K562 (cell line): ENCODE results near the gene DNAJB7. TPM values are rescaled to one million over a fixed set of nuclear protein-coding genes. Genes with fewer than 3 reads are reported as not detected.

Experiments
- ATAC-seq: fragments of 200-7000 bp; cut with Tn5 transposase; 3 replicates; pipeline ENCODE4 v1.9.1; 2020; ENCODE audit warnings: moderate library complexity
- BruUV-seq: library from RNA; stranded (reverse); fragments of 400-500 nt; replicated peaks from 2 replicates; lab custom pipeline; 2021; lab: Mats Ljungman, UMichigan
- CTCF ChIA-PET: fragments of 300-600 bp; formaldehyde crosslinking; extraction: SDS; loops from one replicate; lab custom pipeline; 2021; ENCODE audit warnings: low intra/inter-chr PET ratio; lab: Yijun Ruan, JAX
- POLR2A ChIA-PET: fragments of 300-600, 350-650 bp; sonication (Branson Sonifier 250); formaldehyde crosslinking; extraction: SDS; loops from one replicate; lab custom pipeline; 2021; ENCODE audit warnings: antibody characterized with exemption, inconsistent platforms; lab: Yijun Ruan, JAX
- DNase-seq, 4 experiments: peaks; one replicate each; pipeline versions ENCODE4 v3.0.0 to v3.0.0-alpha.2; 2011 to 2018; ENCODE audit warnings: low spot score in 3 of 4, mixed read lengths in 3 of 4; ENCODE audit errors: extremely low read depth in 1 of 4
- FAIRE-seq: peaks from 2 replicates; lab custom pipeline; 2011; peaks lifted over from hg19 to GRCh38; lab: Jason Lieb, UNC
- H2AFZ ChIP-seq: 2 replicates; pipeline ENCODE4 v1.6.0; 2011; ENCODE audit warnings: low read depth, low read length, control low read depth, inconsistent platforms
- H3K27ac ChIP-seq: fragments of 200-600 bp; 3 replicates; pipeline ENCODE4 v1.8.0; 2011; ENCODE audit warnings: low read depth, mild to moderate bottlenecking, control low read depth, inconsistent platforms, low read length, moderate library complexity, mixed read lengths; ENCODE audit errors: extremely low read depth
- H3K27me3 ChIP-seq, 2 experiments: fragments of 300-600 bp in 1 of 2; 2 replicates in 1 of 2; 3 replicates in 1 of 2; pipeline versions ENCODE4 v1.6.0 to v1.8.0; 2011; ENCODE audit warnings: inconsistent platforms in 2 of 2, low read length in 2 of 2, mild to moderate bottlenecking in 1 of 2, mixed read lengths in 1 of 2, moderate library complexity in 1 of 2; ENCODE audit not compliant: control insufficient read depth in 2 of 2, insufficient read depth in 2 of 2
- H3K36me3 ChIP-seq: fragments of 300-600 bp; 3 replicates; pipeline ENCODE4 v1.8.0; 2011; ENCODE audit warnings: mild to moderate bottlenecking, low read length, inconsistent platforms; ENCODE audit not compliant: control insufficient read depth, insufficient read depth
- H3K4me1 ChIP-seq, 2 experiments: fragments of 200-600 bp in 1 of 2; replicated peaks in 1 of 2; 2 replicates in 1 of 2; 3 replicates in 1 of 2; pipeline versions ENCODE4 v1.5.1 to v1.8.0; 2011; ENCODE audit warnings: inconsistent platforms in 2 of 2, low read length in 2 of 2, mild to moderate bottlenecking in 1 of 2, mixed read lengths in 1 of 2, moderate library complexity in 1 of 2; ENCODE audit not compliant: control insufficient read depth in 2 of 2, insufficient read depth in 2 of 2
- H3K4me2 ChIP-seq: 2 replicates; pipeline ENCODE4 v1.6.1; 2011; ENCODE audit warnings: low read length, control low read depth, inconsistent platforms, mixed read lengths; ENCODE audit not compliant: insufficient read depth
- H3K4me3 ChIP-seq: fragments of 200-600 bp; sonication (generic), shearing (Covaris generic); 2 replicates; pipeline ENCODE4 v1.5.1; 2016; ENCODE audit warnings: control low read depth, inconsistent platforms
- H3K79me2 ChIP-seq: fragments of 200-600 bp; 3 replicates; pipeline ENCODE4 v1.8.0; 2011; ENCODE audit warnings: low read length, inconsistent platforms; ENCODE audit not compliant: control insufficient read depth, insufficient read depth
- H3K9ac ChIP-seq, 2 experiments: 2 replicates each; pipeline versions ENCODE4 v1.6.0 to v1.6.1; 2011; ENCODE audit warnings: low read depth in 2 of 2, low read length in 2 of 2, control low read depth in 1 of 2, inconsistent platforms in 1 of 2, mild to moderate bottlenecking in 1 of 2, mixed read lengths in 1 of 2; ENCODE audit not compliant: insufficient read depth in 1 of 2
- H3K9me1 ChIP-seq: one replicate; pipeline ENCODE4 v1.6.0; 2011; ENCODE audit warnings: inconsistent platforms, mild to moderate bottlenecking, low read length, moderate library complexity; ENCODE audit not compliant: control insufficient read depth, insufficient read depth
- H3K9me3 ChIP-seq: replicated peaks from 2 replicates; pipeline ENCODE4 v1.5.1; 2011; ENCODE audit warnings: low read depth, low read length, inconsistent platforms; ENCODE audit not compliant: control insufficient read depth, insufficient read depth
- H4K20me1 ChIP-seq: replicated peaks from 2 replicates; pipeline ENCODE4 v1.6.1; 2011; ENCODE audit warnings: low read length, inconsistent platforms, mixed read lengths; ENCODE audit not compliant: control insufficient read depth, insufficient read depth
- BRF2 ChIP-seq: IDR thresholded peaks from 3 replicates; pipeline ENCODE4 v1.6.1; 2011; ENCODE audit warnings: borderline replicate concordance, mild to moderate bottlenecking; ENCODE audit not compliant: insufficient read length, insufficient read depth
- DLX4 ChIP-seq: fragments of 250-450 bp; sonication (Bioruptor Pico); IDR thresholded peaks from 2 replicates; pipeline ENCODE4 v1.6.1; 2021; ENCODE audit warnings: mild to moderate bottlenecking
- DPF2 ChIP-seq: fragments of 450-650 bp; IDR thresholded peaks from 2 replicates; pipeline ENCODE4 v1.6.1; 2016
- GTF2A2 ChIP-seq: IDR thresholded peaks from 2 replicates; pipeline ENCODE4 v1.6.1; 2016; ENCODE audit warnings: mild to moderate bottlenecking, missing genetic modification characterization, missing compliant biosample characterization
- IFI16 ChIP-seq: fragments of 250-450 bp; sonication (Bioruptor Pico); IDR thresholded peaks from 2 replicates; pipeline ENCODE4 v2.1.2; 2022; ENCODE audit warnings: mild to moderate bottlenecking, inconsistent platforms
- KDM4B ChIP-seq, 2 experiments: fragments of 450-650 bp in 1 of 2; sonication (generic) in 1 of 2; IDR thresholded peaks; 2 replicates each; pipeline ENCODE4 v1.6.1; 2016 to 2017; ENCODE audit warnings: borderline replicate concordance in 2 of 2, antibody characterized with exemption in 1 of 2, low read depth in 1 of 2, mild to moderate bottlenecking in 1 of 2
- POLR2A ChIP-seq: fragments of 450-650 bp; conservative IDR thresholded peaks from 2 replicates; pipeline ENCODE4 v1.6.1; 2016
- TFAM ChIP-seq: fragments of 250-450 bp; sonication (Bioruptor Pico); conservative IDR thresholded peaks from 2 replicates; pipeline ENCODE4 v1.5.0; 2021; ENCODE audit warnings: mild to moderate bottlenecking, moderate library complexity
- ZNF77 ChIP-seq: fragments of 250-450 bp; sonication (Bioruptor Pico); IDR thresholded peaks from 2 replicates; pipeline ENCODE4 v1.5.0; 2020
- WGBS: fragments of 100-300 bp; shearing (Covaris generic); methylation state at CpG from one replicate; pipeline ENCODE4 v1.1.6; 2016; ENCODE audit warnings: low coverage, mixed read lengths; ENCODE audit not compliant: insufficient coverage; ENCODE audit errors: missing lambda C conversion rate; 5-methylcytosine and 5-hydroxymethylcytosine counted together
- in situ Hi-C: fragments of 300-500 bp; cut with MboI; formaldehyde crosslinking; loops from 4 replicates; pipeline ENCODE4 v1.15.0; 2018; ENCODE audit warnings: inconsistent platforms, mixed read lengths
- intact Hi-C: fragments of 100-400 bp; cut with micrococcal nuclease; formaldehyde crosslinking; loops from 2 replicates; pipeline ENCODE4 v1.14.2; 2022
- polyA plus RNA-seq, 8 experiments: library from polyadenylated mRNA; depleted of rRNA in 4 of 8; stranded (reverse) in 5 of 8; unstranded in 3 of 8; fragments of >200 nt; fragmentation: Nextera tagmentation in 2 of 8; fragmentation: Illumina TruSeq in 1 of 8; extraction: Ambion mirVana in 2 of 8; extraction: Trizol in 1 of 8; gene quantifications; 2 replicates each; pipeline versions ENCODE4 v1.2.1 to v1.2.3, GENCODE V29; 2011 to 2014; ENCODE audit warnings: inconsistent platforms in 1 of 8, missing spikeins in 1 of 8
- total RNA-seq, 7 experiments: library from RNA; depleted of rRNA in 6 of 7; stranded (reverse); fragments of >200 nt in 6 of 7; fragmentation: Illumina TruSeq in 2 of 7; extraction: Trizol in 2 of 7; gene quantifications; 2 replicates each; pipeline versions ENCODE4 v1.2.1 to v1.2.3, GENCODE V29; 2011 to 2021; ENCODE audit warnings: low replicate concordance in 1 of 7

Gene DNAJB7
- total and polyA plus RNA-seq, 9 of the 15 experiments (the other 6 are each of a cell fraction or from before 2014, with no cell fraction given): 0.13 to 0.21 TPM; not detected in 7

- WGBS: 83% methylated on average over 6 of the region's 6 CpGs
- no peak overlapping the region for H3K9ac ChIP-seq
Observed at GRCh38 chr22:40908895-40909294, 47.0 kb upstream of the DNAJB7 start.

GRCh38 chr22:40904101-40904500 lies 42.2 kb upstream of the DNAJB7 start:
- Histone ChIP-seq H3K4me3 (no peak overlapping the region), H3K9ac (no peak overlapping the region), H3K4me1 (no peaks in the 10 kb centered on the region; a peak in 1 of 5 replicates), H3K27ac (no peak overlapping the region), H3K4me2 (no peak overlapping the region), H3K9me1 (no peaks in the 10 kb centered on the region), H4K20me1 (no peaks in the 10 kb centered on the region), H3K9me3 (no peaks in the 10 kb centered on the region), H3K36me3 (0 out of 3 replicates have a peak, but pooled peaks cover 2% of the 10 kb centered on the region), H2AFZ (no peak overlapping the region), H3K79me2 (no peaks in the 10 kb centered on the region), H3K27me3 (no peaks in the 10 kb centered on the region)
- FAIRE-seq (no peak), ATAC-seq (no peak), DNase-seq (no peak)
- WGBS: 100% methylated on average over 1 of the region's 1 CpG
- in situ Hi-C loops (no loop called here), intact Hi-C loops (no loop called here)
- no peak for TF ChIP-seq KDM4B (IDR thresholded peaks at IDR 0.05; ENCODE audit: borderline replicate concordance in 2 of 2, low read depth in 1 of 2)
- TF ChIP-seq POLR2A: no peak
- TF ChIP-seq TFAM (CRISPR knock-in tag): no peak
- TF ChIP-seq BRF2: no peak
- no peak for TF ChIP-seq GTF2A2
- POLR2A ChIA-PET: interaction anchor here (0.6 kb wide), 1 partner anchor 105 kb away, joined by 3 read pairs; no protein-coding TSS in a partner anchor
- CTCF ChIA-PET: no interaction called here
- BruUV-seq: no TSS peak

More at GRCh38 chr22:40908895-40909294, 47.0 kb upstream of the DNAJB7 start:
- H2AFZ ChIP-seq: no peak overlapping the region
- H3K9me1 ChIP-seq: no peaks in the 10 kb centered on the region
- no peak for DNase-seq
- H3K9me3 ChIP-seq: no peaks in the 10 kb centered on the region
- H3K36me3 ChIP-seq: 0 out of 3 replicates have a peak, but pooled peaks cover 4% of the 10 kb centered on the region
- in situ Hi-C loops (no loop called here), intact Hi-C loops (no loop called here)
- H3K4me1 ChIP-seq: no peaks in the 10 kb centered on the region
- CTCF ChIA-PET: no interaction called here
- no peak for TF ChIP-seq DLX4 (CRISPR knock-in tag)
- TF ChIP-seq IFI16: no peak
- TF ChIP-seq ZNF77: no peak
- TF ChIP-seq DPF2: no peak
- no peaks in the 10 kb centered on the region for H4K20me1 ChIP-seq
- H3K79me2 ChIP-seq: no peaks in the 10 kb centered on the region
- POLR2A ChIA-PET: no interaction called here
- no peak for FAIRE-seq
- no peak overlapping the region for H3K27ac ChIP-seq
- H3K4me3 ChIP-seq: no peak overlapping the region
- no TSS peak for BruUV-seq
- no peak overlapping the region for H3K4me2 ChIP-seq
- H3K27me3 ChIP-seq: no peaks in the 10 kb centered on the region
- no peak for ATAC-seq
